HepG2 (cell line): ENCODE data around the gene YIPF5. TPM values are rescaled to one million over a fixed set of nuclear protein-coding genes. Genes with fewer than 3 reads are reported as not detected.
A peak's percentile ranks its signal among the peaks of the same experiment; 100 is the strongest.

Source experiments
- ATAC-seq: fragments of 200-7000 bp; cut with Tn5 transposase; 3 replicates; pipeline ENCODE4 v1.9.1; 2020; ENCODE audit warnings: mild to moderate bottlenecking, moderate library complexity
- Bru-seq: library from RNA; stranded (reverse); fragments of 400-500 nt; gene quantifications from one replicate; lab custom pipeline; 2021; lab: Mats Ljungman, UMichigan
- BruChase-seq, 2 experiments: library from RNA; stranded (reverse); fragments of 400-500 nt; gene quantifications; one replicate each; lab custom pipeline; 2021; lab: Mats Ljungman, UMichigan
- BruUV-seq: library from RNA; stranded (reverse); fragments of 400-500 nt; replicated peaks from 2 replicates; lab custom pipeline; 2021; lab: Mats Ljungman, UMichigan
- CTCF ChIA-PET: fragments of 300-600 bp; formaldehyde crosslinking; extraction: SDS; loops from one replicate; lab custom pipeline; 2021; ENCODE audit warnings: low total read pairs, inconsistent platforms, low intra/inter-chr PET ratio; lab: Yijun Ruan, JAX
- POLR2A ChIA-PET: fragments of 350-600 bp; sonication (Branson Sonifier 250); formaldehyde crosslinking; loops from one replicate; lab custom pipeline; 2020; ENCODE audit warnings: antibody characterized with exemption, inconsistent platforms; lab: Yijun Ruan, JAX
- DNase-seq: peaks from one replicate; pipeline ENCODE4 v3.0.0-alpha.2; 2015; ENCODE audit warnings: low spot score
- FAIRE-seq: peaks from 3 replicates; lab custom pipeline; 2011; peaks lifted over from hg19 to GRCh38; lab: Jason Lieb, UNC
- H2AFZ ChIP-seq: one replicate; pipeline ENCODE4 v1.6.1; 2011; ENCODE audit warnings: low read length, inconsistent platforms
- H3K27ac ChIP-seq: fragments of 300-600 bp; 3 replicates; pipeline ENCODE4 v1.8.0; 2011; ENCODE audit warnings: mixed run types, mild to moderate bottlenecking, mixed read lengths, low read length, inconsistent platforms; ENCODE audit not compliant: insufficient read depth; ENCODE audit errors: extremely low read length
- H3K27me3 ChIP-seq, 2 experiments: fragments of 200-600 bp in 1 of 2; 2 replicates in 1 of 2; 3 replicates in 1 of 2; pipeline versions ENCODE4 v1.6.0 to v1.8.0; 2011; ENCODE audit warnings: low read length in 2 of 2, mild to moderate bottlenecking in 2 of 2, moderate library complexity in 2 of 2, inconsistent platforms in 1 of 2; ENCODE audit not compliant: insufficient read depth in 2 of 2, control insufficient read depth in 1 of 2
- H3K36me3 ChIP-seq, 2 experiments: fragments of 200-600 bp in 1 of 2; replicated peaks in 1 of 2; 2 replicates in 1 of 2; 3 replicates in 1 of 2; pipeline versions ENCODE4 v1.5.1 to v1.8.0; 2011; ENCODE audit warnings: low read length in 2 of 2, inconsistent platforms in 1 of 2; ENCODE audit not compliant: insufficient read depth in 2 of 2, control insufficient read depth in 1 of 2
- H3K4me1 ChIP-seq: 2 replicates; pipeline ENCODE4 v1.5.1; 2012; ENCODE audit warnings: low read length, inconsistent platforms; ENCODE audit not compliant: insufficient read depth
- H3K4me2 ChIP-seq: 2 replicates; pipeline ENCODE4 v1.6.0; 2011; ENCODE audit warnings: low read depth, low read length, inconsistent platforms
- H3K4me3 ChIP-seq, 3 experiments: fragments of 200-600 bp in 1 of 3; sonication (generic), shearing (Covaris generic) in 1 of 3; replicated peaks in 1 of 3; 2 replicates each; pipeline ENCODE4 v1.5.1; 2011 to 2016; ENCODE audit warnings: low read length in 3 of 3, inconsistent platforms in 2 of 3, low read depth in 2 of 3, mild to moderate bottlenecking in 2 of 3, control low read depth in 1 of 3, mixed read lengths in 1 of 3; ENCODE audit not compliant: insufficient read depth in 1 of 3
- H3K79me2 ChIP-seq: one replicate; pipeline ENCODE4 v1.6.1; 2011; ENCODE audit warnings: low read length, inconsistent platforms; ENCODE audit not compliant: insufficient read depth
- H3K9ac ChIP-seq: 2 replicates; pipeline ENCODE4 v1.6.0; 2011; ENCODE audit warnings: mild to moderate bottlenecking, low read depth, low read length, inconsistent platforms; ENCODE audit not compliant: insufficient read depth
- H3K9me3 ChIP-seq: 2 replicates; pipeline ENCODE4 v1.5.1; 2012; ENCODE audit warnings: mild to moderate bottlenecking, low read length
- H4K20me1 ChIP-seq: 2 replicates; pipeline ENCODE4 v1.6.0; 2011; ENCODE audit warnings: inconsistent platforms, mild to moderate bottlenecking, low read length, moderate library complexity; ENCODE audit not compliant: insufficient read depth
- ADNP ChIP-seq: sonication (generic); formaldehyde crosslinking; IDR thresholded peaks from 2 replicates; pipeline ENCODE4 v1.4.0; 2020; ENCODE audit warnings: missing genetic modification reagents
- CREBL2 ChIP-seq: sonication (generic); formaldehyde crosslinking; IDR thresholded peaks from 2 replicates; pipeline ENCODE4 v1.8.1; 2023; ENCODE audit warnings: missing genetic modification reagents, mild to moderate bottlenecking, borderline replicate concordance
- E2F1 ChIP-seq: sonication (generic); formaldehyde crosslinking; IDR thresholded peaks from 2 replicates; pipeline ENCODE4 v1.5.0; 2020; ENCODE audit warnings: missing genetic modification reagents
- FOSL1 ChIP-seq: sonication (generic); formaldehyde crosslinking; IDR thresholded peaks from 2 replicates; pipeline ENCODE4 v1.9.0; 2021; ENCODE audit warnings: missing genetic modification reagents, borderline replicate concordance
- KDM2A ChIP-seq: sonication (generic); formaldehyde crosslinking; IDR thresholded peaks from 2 replicates; pipeline ENCODE4 v1.4.0; 2020; ENCODE audit warnings: low read depth, missing genetic modification reagents, borderline replicate concordance
- KLF16 ChIP-seq, 2 experiments: sonication (generic) in 1 of 2; formaldehyde crosslinking in 1 of 2; IDR thresholded peaks; 2 replicates each; pipeline versions ENCODE4 v1.6.1 to v1.8.0; 2016 to 2023; ENCODE audit warnings: missing genetic modification reagents in 2 of 2, missing compliant biosample characterization in 1 of 2
- MAFK ChIP-seq, 2 experiments: IDR thresholded peaks in 1 of 2; conservative IDR thresholded peaks in 1 of 2; 2 replicates each; pipeline ENCODE4 v1.6.1; 2011; ENCODE audit warnings: improper control_type of control experiment in 2 of 2, low read length in 2 of 2
- MYNN ChIP-seq: sonication (generic); formaldehyde crosslinking; IDR thresholded peaks from 2 replicates; pipeline ENCODE4 v1.4.0; 2020; ENCODE audit warnings: mild to moderate bottlenecking, low read depth, missing genetic modification reagents
- NFE2L1 ChIP-seq: sonication (generic); formaldehyde crosslinking; IDR thresholded peaks from 2 replicates; pipeline ENCODE4 v1.4.0; 2020; ENCODE audit warnings: missing genetic modification reagents, mild to moderate bottlenecking, borderline replicate concordance
- NR2F6 ChIP-seq, 2 experiments: IDR thresholded peaks; 2 replicates each; pipeline ENCODE4 v1.6.1; 2016; ENCODE audit warnings: antibody characterized with exemption in 1 of 2, mild to moderate bottlenecking in 1 of 2
- SAP130 ChIP-seq: IDR thresholded peaks from 2 replicates; pipeline ENCODE4 v1.6.1; 2016; ENCODE audit warnings: low read depth
- TBP ChIP-seq: sonication (generic); formaldehyde crosslinking; IDR thresholded peaks from 2 replicates; pipeline ENCODE4 v1.5.0; 2020; ENCODE audit warnings: missing genetic modification reagents
- TP53 ChIP-seq: sonication (generic); formaldehyde crosslinking; conservative IDR thresholded peaks from 2 replicates; pipeline ENCODE4 v1.4.0; 2020; ENCODE audit warnings: missing genetic modification reagents
- ZFP62 ChIP-seq: sonication (generic); formaldehyde crosslinking; IDR thresholded peaks from 2 replicates; pipeline ENCODE4 v1.4.0; 2020; ENCODE audit warnings: missing genetic modification reagents
- ZNF430 ChIP-seq: sonication (generic); formaldehyde crosslinking; IDR thresholded peaks from 2 replicates; pipeline ENCODE4 v1.9.0; 2021; ENCODE audit warnings: mild to moderate bottlenecking, missing genetic modification reagents
- ZNF776 ChIP-seq: sonication (generic); formaldehyde crosslinking; IDR thresholded peaks from 2 replicates; pipeline ENCODE4 v1.4.0; 2020; ENCODE audit warnings: mild to moderate bottlenecking, missing genetic modification reagents
- ZSCAN30 ChIP-seq: sonication (generic); formaldehyde crosslinking; IDR thresholded peaks from 2 replicates; pipeline ENCODE4 v1.5.0; 2020; ENCODE audit warnings: mild to moderate bottlenecking, missing genetic modification reagents
- WGBS: methylation state at CpG from one replicate; pipeline ENCODE4 v1.1.6; 2017; ENCODE audit warnings: low lambda C conversion rate; 5-methylcytosine and 5-hydroxymethylcytosine counted together
- in situ Hi-C: cut with HindIII; loops from 2 replicates; pipeline ENCODE4 v1.10.0; 2017; ENCODE audit warnings: low pct_unique_long_range_greater_than_20kb; ENCODE audit not compliant: extremely low pct_ligation_motif_present
- intact Hi-C: fragments of 100-400 bp; cut with micrococcal nuclease; formaldehyde crosslinking; loops from one replicate; pipeline ENCODE4 v1.10.0; 2022; ENCODE audit not compliant: unreplicated experiment
- long read RNA-seq, 2 experiments: library from RNA in 1 of 2; library from polyadenylated mRNA in 1 of 2; stranded (forward) in 1 of 2; unstranded in 1 of 2; transcript quantifications; one replicate each; pipeline ENCODE4 v2.0.0, GENCODE V29; 2019 to 2022
- polyA minus RNA-seq, 3 experiments: library from RNA; depleted of rRNA, polyadenylated mRNA; stranded (reverse); fragments of >200 nt; gene quantifications; 2 replicates each; pipeline ENCODE4 v1.2.3, GENCODE V29; 2011; ENCODE audit warnings: low replicate concordance in 1 of 3
- polyA plus RNA-seq, 8 experiments: library from polyadenylated mRNA; depleted of rRNA in 3 of 8; stranded (reverse) in 7 of 8; unstranded in 1 of 8; fragments of >200 nt; fragmentation: Illumina TruSeq in 4 of 8; extraction: Trizol in 4 of 8; gene quantifications; 2 replicates each; pipeline versions ENCODE4 v1.2.1 to v1.2.3, GENCODE V29; 2011 to 2016; ENCODE audit warnings: low read depth in 4 of 8, missing spikeins in 1 of 8, mixed read lengths in 1 of 8; ENCODE audit not compliant: insufficient read depth in 1 of 8
- total RNA-seq, 5 experiments: library from RNA; depleted of rRNA; stranded (reverse); fragments of >200 nt; fragmentation: Illumina TruSeq; extraction: Trizol; gene quantifications; 2 replicates each; pipeline ENCODE4 v1.2.3, GENCODE V29; 2016; ENCODE audit warnings: low read depth in 1 of 5

The YIPF5 gene
- total RNA-seq (2016; rRNA removed; fragmentation: Illumina TruSeq; extraction: Trizol) (59.5 and 73.6 TPM in 2 replicates), polyA plus RNA-seq (2011; rRNA removed) (47.9 and 61.4 TPM in 2 replicates), polyA minus RNA-seq (2011; rRNA and poly(A)+ RNA removed; ENCODE audit: low replicate concordance) (46.8 and 62.6 TPM in 2 replicates), Bru-seq, nascent RNA (percentile 95 among the genes with signal in this experiment), BruChase-seq, experiment 1, labeled RNA remaining after a 6-hour chase (percentile 96 among the genes with signal in this experiment), BruChase-seq, experiment 2, labeled RNA remaining after a 2-hour chase (percentile 93 among the genes with signal in this experiment)
- total RNA-seq (2016; cell fraction: cytosol; rRNA removed; fragmentation: Illumina TruSeq; extraction: Trizol; ENCODE audit: low read depth), result 9.3 TPM in 2 replicates
- 62.8 and 73.7 TPM in 2 replicates for total RNA-seq (2016; cell fraction: insoluble cytoplasmic fraction; rRNA removed; fragmentation: Illumina TruSeq; extraction: Trizol)
- 21.6 and 27.8 TPM in 2 replicates for total RNA-seq (2016; cell fraction: membrane; rRNA removed; fragmentation: Illumina TruSeq; extraction: Trizol)
- total RNA-seq (2016; cell fraction: nucleus; rRNA removed; fragmentation: Illumina TruSeq; extraction: Trizol), result 48.7 and 55.1 TPM in 2 replicates
- 44.7 and 74.0 TPM in 2 replicates for polyA plus RNA-seq (2011; cell fraction: cytosol; rRNA removed)
- 17.3 and 17.6 TPM in 2 replicates for polyA plus RNA-seq (2011; cell fraction: nucleus; rRNA removed)
- 46.2 and 51.8 TPM in 2 replicates for polyA plus RNA-seq (2012)
- polyA plus RNA-seq (2016; cell fraction: cytosol; fragmentation: Illumina TruSeq; extraction: Trizol; ENCODE audit: low read depth), result 7.7 and 8.4 TPM in 2 replicates
- polyA plus RNA-seq (2016; cell fraction: insoluble cytoplasmic fraction; fragmentation: Illumina TruSeq; extraction: Trizol; ENCODE audit: low read depth), result 49.2 and 50.7 TPM in 2 replicates
- 12.0 and 16.1 TPM in 2 replicates for polyA plus RNA-seq (2016; cell fraction: membrane; fragmentation: Illumina TruSeq; extraction: Trizol; ENCODE audit: low read depth)
- polyA plus RNA-seq (2016; cell fraction: nucleus; fragmentation: Illumina TruSeq; extraction: Trizol; ENCODE audit: insufficient read depth, low read depth), result 57.1 and 60.6 TPM in 2 replicates
- 40.8 and 45.6 TPM in 2 replicates for polyA minus RNA-seq (2011; cell fraction: cytosol; rRNA and poly(A)+ RNA removed)
- 42.1 and 44.6 TPM in 2 replicates for polyA minus RNA-seq (2011; cell fraction: nucleus; rRNA and poly(A)+ RNA removed)
- long read RNA-seq, experiment 1, transcript YIPF5-201 (6 exons, 3,147 nt), result major isoform, 79 of 87 reads
- long read RNA-seq, experiment 1, partial matches to known transcripts, result 1 of 87 reads
- long read RNA-seq, experiment 1, other reads (novel, unspliced or antisense), result 5 of 87 reads
- long read RNA-seq, experiment 2, transcript YIPF5-201 (6 exons, 3,147 nt), result major isoform, 37 of 106 reads
- long read RNA-seq, experiment 2, partial matches to known transcripts, result 6 of 106 reads
- long read RNA-seq, experiment 2, other reads (novel, unspliced or antisense), result 63 of 106 reads

GRCh38 chr5:144170276-144171024 is at the start of gene YIPF5, which contains the start of gene KCTD16:
Gene YIPF5, minus strand, starts transcription at chr5:144170659. Its CDS starts 704 bp downstream, at chr5:144169955.
Gene KCTD16, plus strand, starts transcription at chr5:144170873.
- in situ Hi-C loops, result no loop called here
- POLR2A ChIA-PET, result interaction anchor here (0.6 to 1.8 kb wide), 4 partner anchors 17 to 1648 kb away, joined by 3 to 6 read pairs (median 3); no protein-coding TSS in a partner anchor
- WGBS, result 4% methylated on average over 14 of the region's 39 CpGs
- Histone ChIP-seq H3K9me3 (no peaks in the 10 kb centered on the region), H3K4me3 (peak within 1 kb of the TSS; percentile 81 to 99 (median 95)), H3K27me3 (peaks cover 0 to 3% of the 10 kb centered on the region in 2 experiments; a peak in 2 of 5 replicates), H3K79me2 (peaks cover 33% of the 10 kb centered on the region), H3K36me3 (peaks cover 0 to 26% of the 10 kb centered on the region in 2 experiments; a peak in 2 of 5 replicates), H2AFZ (peak within 1 kb of the TSS; percentile 85), H3K27ac (peak within 1 kb of the TSS; percentile 79), H3K9ac (peak within 1 kb of the TSS; percentile 94), H4K20me1 (no peaks in the 10 kb centered on the region), H3K4me1 (peaks cover 37% of the 10 kb centered on the region), H3K4me2 (peak within 1 kb of the TSS; percentile 72)
- DNase-seq (peak; percentile 94), FAIRE-seq (peak; percentile 98), ATAC-seq (peak; percentile 100)
- CTCF ChIA-PET, result no interaction called here
- intact Hi-C loops, result no loop called here
- no TSS peak for BruUV-seq
- TF ChIP-seq ZNF430 (CRISPR knock-in tag) (peak; percentile 54; the same call in 1 of the 2 replicates), ADNP (CRISPR knock-in tag) (no peak), SAP130 (CRISPR knock-in tag) (peak; percentile 89), NR2F6 (IDR thresholded peaks at IDR 0.05) (no peak), NR2F6 (CRISPR knock-in tag; IDR thresholded peaks at IDR 0.05) (0 out of 2 replicates have a peak, but pooled peaks have one; percentile 25), ZSCAN30 (CRISPR knock-in tag) (0 out of 2 replicates have a peak, but pooled peaks have one; percentile 51), ZFP62 (CRISPR knock-in tag) (no peak), KLF16 (CRISPR knock-in tag; IDR thresholded peaks at IDR 0.05) (peak; percentile 34 to 48; a peak in 1 of 4 replicates), FOSL1 (no peak), KDM2A (CRISPR knock-in tag) (peak; percentile 44; the same call in 1 of the 2 replicates), NFE2L1 (CRISPR knock-in tag) (no peak; the same call in 1 of the 2 replicates), MYNN (CRISPR knock-in tag) (no peak), TP53 (CRISPR knock-in tag) (no peak), ZNF776 (CRISPR knock-in tag) (0 out of 2 replicates have a peak, but pooled peaks have one; percentile 1), CREBL2 (CRISPR knock-in tag) (no peak), TBP (CRISPR knock-in tag) (no peak), MAFK (conservative IDR thresholded peaks at IDR 0.05 in 1 of 2, IDR thresholded peaks at IDR 0.05 in 1 of 2; ENCODE audit: low read length in 2 of 2) (no peak), E2F1 (peak; percentile 65; the same call in 1 of the 2 replicates)
